ENCODE results near the gene SLC25A25. TPM values are rescaled to one million over a fixed set of nuclear protein-coding genes. Genes with fewer than 3 reads are reported as not detected.

Gene SLC25A25
- total RNA-seq = 24.4 TPM

DNA sequence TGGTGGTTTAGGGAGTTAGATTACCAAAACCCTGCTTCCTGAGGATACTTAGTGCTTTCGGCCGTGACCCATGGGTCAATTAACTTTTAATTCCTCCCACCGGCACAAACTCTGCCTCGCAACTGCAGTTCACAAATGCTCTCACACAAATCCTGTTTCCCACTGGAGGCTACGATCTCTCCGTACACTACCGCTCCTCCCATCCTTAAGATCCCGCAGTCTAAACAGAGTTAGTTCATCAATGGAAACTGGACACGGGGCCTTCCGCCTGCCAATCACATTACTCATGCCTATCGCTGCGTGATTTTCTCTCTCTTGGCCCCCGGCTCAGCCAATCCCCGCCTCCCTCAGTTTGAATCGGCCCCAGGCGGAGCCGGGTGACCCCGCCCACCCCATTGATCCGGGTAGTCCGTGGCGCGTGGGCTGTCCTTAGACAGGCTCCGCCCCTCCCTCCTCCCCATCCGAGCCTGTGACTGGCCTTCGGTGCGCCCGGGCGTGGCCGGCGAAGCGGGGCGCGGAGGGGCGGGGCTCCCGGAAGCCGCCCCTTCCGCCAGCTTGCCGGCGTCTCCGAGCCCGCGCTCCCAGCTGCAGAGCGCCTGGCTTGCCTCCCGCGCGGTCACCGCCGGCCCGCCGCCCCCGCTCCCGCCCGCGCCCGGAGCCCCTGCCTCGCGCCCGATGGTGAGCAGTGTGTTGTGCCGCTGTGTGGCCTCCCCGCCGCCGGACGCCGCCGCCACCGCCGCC is at the start of gene SLC25A25:
SLC25A25 (plus strand) TSS at position 588 of the 741 bp plus-strand sequence; CDS start at position 676, 88 bp downstream.

DNA sequence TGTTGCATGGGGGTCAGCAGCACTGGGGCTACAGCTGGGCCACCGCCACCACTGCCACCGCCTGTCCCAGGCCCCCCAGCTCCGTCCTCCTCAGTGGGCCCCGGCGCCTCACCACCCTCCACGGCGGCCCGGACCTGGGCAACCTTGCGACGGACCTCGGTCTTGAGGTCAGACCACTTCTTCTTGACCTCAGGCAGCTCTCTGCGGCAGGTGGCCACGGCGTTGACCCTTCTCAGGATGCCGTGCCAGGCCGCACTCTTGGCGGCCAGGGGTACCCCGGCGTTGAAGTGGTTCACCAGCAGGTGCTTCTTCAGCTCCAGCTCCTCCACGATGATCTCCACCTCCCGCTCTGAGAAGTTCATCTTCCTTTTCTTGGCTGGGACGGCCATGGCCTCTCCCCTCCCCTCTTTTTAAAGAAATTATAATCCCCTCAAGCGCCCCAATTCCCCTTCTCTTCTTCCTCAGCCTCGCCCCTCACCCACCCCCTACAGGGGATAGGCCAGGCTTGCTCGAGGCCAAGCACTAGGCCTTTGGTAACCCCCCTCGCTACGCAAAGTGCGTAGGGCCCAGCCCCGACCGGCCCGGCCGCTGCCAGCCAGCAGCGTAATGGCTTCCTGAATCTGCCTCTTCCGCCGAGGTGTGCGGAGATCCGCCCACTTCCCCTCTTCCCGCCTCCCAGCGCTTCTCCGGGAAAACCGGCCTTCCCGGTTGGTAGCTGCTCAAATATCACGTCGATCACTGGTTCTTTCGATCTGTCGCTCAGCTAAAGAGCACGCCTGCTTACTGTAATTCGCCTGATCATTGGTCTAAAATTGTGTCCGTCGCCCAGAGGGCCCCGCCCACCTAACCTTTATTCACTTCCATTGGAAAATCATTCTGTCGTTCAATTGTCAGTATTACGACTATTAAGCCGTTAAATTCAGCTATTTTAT is 1.1 kb upstream of the SLC25A25 start, which contains the start of gene NAIF1:
NAIF1 (minus strand) TSS at position 608 of the 932 bp plus-strand sequence; CDS start at position 389, 219 bp downstream.

DNA sequence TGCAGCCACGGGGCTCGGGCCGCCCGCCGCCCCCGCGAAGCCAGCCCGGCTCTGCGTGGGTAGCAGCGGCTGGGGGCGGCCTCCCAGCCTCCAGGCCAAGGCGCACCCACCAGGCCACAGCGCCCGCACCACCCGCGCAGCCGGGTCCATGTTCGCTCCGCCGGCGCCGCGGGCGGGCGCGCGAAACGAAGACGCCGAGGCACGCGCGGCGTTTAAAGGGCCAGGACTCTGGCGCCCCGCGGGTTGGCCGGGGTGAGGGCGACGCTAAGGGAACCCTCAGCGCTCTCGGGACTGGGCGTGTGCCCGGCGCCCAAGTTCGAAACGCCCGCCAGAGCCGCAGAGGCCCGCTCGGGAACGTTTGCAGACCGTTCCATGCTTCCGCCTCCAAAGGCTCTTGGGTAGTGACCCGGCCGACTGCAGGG is 59.5 kb downstream of the SLC25A25 start, which contains the start of gene PTGES2:
PTGES2 (minus strand) TSS at position 162 of the 422 bp plus-strand sequence; CDS start at position 150, 12 bp downstream.

DNA sequence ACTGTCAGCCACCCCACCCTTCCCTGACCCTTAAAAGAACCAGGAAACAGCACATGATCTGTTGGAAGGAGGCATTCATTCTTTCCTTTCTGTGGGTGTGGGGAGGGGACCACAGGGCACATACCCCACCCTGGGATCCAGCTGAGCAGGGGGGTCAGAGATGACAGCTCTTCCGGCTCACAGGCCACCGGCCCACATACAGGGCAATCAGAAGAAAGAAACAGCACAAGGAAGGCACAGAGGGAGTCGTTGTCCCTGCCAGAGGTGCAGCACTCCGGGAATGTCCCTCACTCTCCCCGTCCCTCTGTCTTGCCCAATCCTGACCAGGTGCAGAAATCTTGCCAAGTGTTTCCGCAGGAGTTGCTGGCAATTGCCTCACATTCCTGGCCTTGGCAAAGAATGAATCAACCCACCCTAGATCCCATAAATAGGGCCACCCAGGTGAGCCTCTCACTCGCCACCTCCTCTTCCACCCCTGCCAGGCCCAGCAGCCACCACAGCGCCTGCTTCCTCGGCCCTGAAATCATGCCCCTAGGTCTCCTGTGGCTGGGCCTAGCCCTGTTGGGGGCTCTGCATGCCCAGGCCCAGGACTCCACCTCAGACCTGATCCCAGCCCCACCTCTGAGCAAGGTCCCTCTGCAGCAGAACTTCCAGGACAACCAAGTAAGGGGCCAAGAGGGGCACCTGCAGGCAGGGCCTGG is 81.1 kb downstream of the SLC25A25 start, which contains the start of gene LCN2:
LCN2 (plus strand) TSS at position 453 of the 701 bp plus-strand sequence; CDS start at position 526, 73 bp downstream.

Other genes starting within 250 kb of the SLC25A25 start
- gene ENG, start 213.6 kb upstream of the SLC25A25 start, total RNA-seq = 21.5 TPM
- gene AK1, start 190.6 kb upstream of the SLC25A25 start, total RNA-seq = 38.4 TPM
- 22.2 TPM for gene ST6GALNAC6, start 168.6 kb upstream of the SLC25A25 start, total RNA-seq
- 12.4 TPM for gene ST6GALNAC4, start 151.2 kb upstream of the SLC25A25 start, total RNA-seq
- 3.2 TPM for gene PIP5KL1, start 137.5 kb upstream of the SLC25A25 start, total RNA-seq
- gene DPM2, start 130.4 kb upstream of the SLC25A25 start, total RNA-seq = 13.2 TPM
- 22.5 TPM for gene EEIG1, start 87.2 kb upstream of the SLC25A25 start, total RNA-seq
- 10.6 TPM for gene NAIF1, start 912 bp upstream of the SLC25A25 start, total RNA-seq
- gene PTGES2, start 59.5 kb downstream of the SLC25A25 start, total RNA-seq = 42.3 TPM
- 21.4 TPM for gene LCN2, start 81.2 kb downstream of the SLC25A25 start, total RNA-seq
- 103 TPM for gene BBLN, start 92.0 kb downstream of the SLC25A25 start, total RNA-seq
- 57.5 TPM for gene CIZ1, start 123.3 kb downstream of the SLC25A25 start, total RNA-seq
- 135 TPM for gene DNM1, start 135.1 kb downstream of the SLC25A25 start, total RNA-seq
- 167 TPM for gene GOLGA2, start 207.8 kb downstream of the SLC25A25 start, total RNA-seq
- gene SWI5, start 208.0 kb downstream of the SLC25A25 start, total RNA-seq = 20.0 TPM

Measured in camera-type eye (tissue), 1 donor.